OCI-LY7 (cell line): ENCODE data around the gene ADGRL4. TPM values are rescaled to one million over a fixed set of nuclear protein-coding genes. Genes with fewer than 3 reads are reported as not detected.

Source experiments
- BruUV-seq: library from RNA; stranded (reverse); fragments of 400-500 nt; replicated peaks from 2 replicates; lab custom pipeline; 2021; lab: Mats Ljungman, UMichigan
- CTCF ChIA-PET: fragments of 300-600 bp; sonication (Branson Sonifier 250); formaldehyde crosslinking; loops from one replicate; lab custom pipeline; 2022; ENCODE audit warnings: antibody characterized with exemption; ENCODE audit not compliant: unreplicated experiment; lab: Charles Lee
- POLR2A ChIA-PET: fragments of 300-600 bp; sonication (Branson Sonifier 250); formaldehyde crosslinking; loops from one replicate; lab custom pipeline; 2022; ENCODE audit warnings: antibody characterized with exemption; lab: Charles Lee
- DNase-seq: peaks from one replicate; pipeline ENCODE4 v3.0.0-alpha.2; 2015; ENCODE audit warnings: low spot score
- H2AFZ ChIP-seq: fragments of 200-600 bp; sonication (generic), shearing (Covaris generic); 2 replicates; pipeline ENCODE4 v1.6.1; 2014; ENCODE audit warnings: mild to moderate bottlenecking, antibody characterized with exemption, low read length, moderate library complexity
- H3K27ac ChIP-seq: fragments of 200-600 bp; sonication (generic); 2 replicates; pipeline ENCODE4 v1.5.1; 2014; ENCODE audit warnings: mixed run types, low read depth, mild to moderate bottlenecking, moderate library complexity, low read length, inconsistent platforms; ENCODE audit not compliant: poor library complexity, severe bottlenecking
- H3K36me3 ChIP-seq: fragments of 200-600 bp; sonication (generic); 2 replicates; pipeline ENCODE4 v1.6.1; 2014; ENCODE audit warnings: mild to moderate bottlenecking, antibody characterized with exemption, low read length, moderate library complexity, mixed read lengths; ENCODE audit not compliant: insufficient read depth
- H3K4me1 ChIP-seq: fragments of 200-600 bp; sonication (generic); 2 replicates; pipeline ENCODE4 v1.5.1; 2014; ENCODE audit warnings: mild to moderate bottlenecking, low read length; ENCODE audit not compliant: insufficient read depth, poor library complexity, severe bottlenecking
- H3K4me2 ChIP-seq: fragments of 200-600 bp; sonication (generic); 2 replicates; pipeline ENCODE4 v1.6.1; 2014; ENCODE audit warnings: mild to moderate bottlenecking, low read length
- H3K4me3 ChIP-seq: fragments of 200-600 bp; sonication (generic); 2 replicates; pipeline ENCODE4 v1.5.1; 2014; ENCODE audit warnings: mild to moderate bottlenecking, low read depth, low read length; ENCODE audit not compliant: poor library complexity, severe bottlenecking
- H3K79me2 ChIP-seq: fragments of 200-600 bp; sonication (generic); 2 replicates; pipeline ENCODE4 v1.6.1; 2016; ENCODE audit warnings: low read depth, mild to moderate bottlenecking, low read length, moderate library complexity, mixed read lengths; ENCODE audit not compliant: insufficient read depth
- H3K9me2 ChIP-seq: fragments of 200-600 bp; sonication (generic); 2 replicates; pipeline ENCODE4 v1.6.1; 2016; ENCODE audit warnings: mild to moderate bottlenecking, low read length, mixed read lengths; ENCODE audit not compliant: insufficient read depth
- H3K9me3 ChIP-seq: fragments of 200-600 bp; sonication (generic); 2 replicates; pipeline ENCODE4 v1.6.1; 2014; ENCODE audit warnings: mild to moderate bottlenecking, mixed run types, low read length, mixed read lengths
- H4K20me1 ChIP-seq: fragments of 200-600 bp; sonication (generic); 2 replicates; pipeline ENCODE4 v1.6.1; 2014; ENCODE audit warnings: mild to moderate bottlenecking, antibody characterized with exemption, low read length, moderate library complexity, mixed read lengths; ENCODE audit not compliant: insufficient read depth
- CTCF ChIP-seq: fragments of 200-600 bp; sonication (generic); conservative IDR thresholded peaks from 2 replicates; pipeline ENCODE4 v1.5.1; 2014; ENCODE audit warnings: mild to moderate bottlenecking, antibody characterized with exemption, low read length, moderate library complexity, mixed read lengths
- EZH2phosphoT487 ChIP-seq: fragments of 200-600 bp; sonication (generic); IDR thresholded peaks from 2 replicates; pipeline ENCODE4 v1.6.1; 2018; ENCODE audit warnings: low read depth, borderline replicate concordance, mild to moderate bottlenecking, mixed run types, antibody characterized with exemption, low read length, moderate library complexity, mixed read lengths
- intact Hi-C: fragments of 100-400 bp; cut with micrococcal nuclease; formaldehyde crosslinking; loops from one replicate; pipeline ENCODE4 v1.10.0; 2022; ENCODE audit not compliant: unreplicated experiment
- total RNA-seq, 2 experiments: library from RNA; depleted of rRNA in 1 of 2; stranded (reverse); fragments of >200 nt in 1 of 2; shearing (Covaris generic) in 1 of 2; gene quantifications; 2 replicates each; pipeline ENCODE4 v1.2.3, GENCODE V29; 2014 to 2022

Gene ADGRL4
- total RNA-seq, 2 experiments from 2014 or later, result not detected

DNA sequence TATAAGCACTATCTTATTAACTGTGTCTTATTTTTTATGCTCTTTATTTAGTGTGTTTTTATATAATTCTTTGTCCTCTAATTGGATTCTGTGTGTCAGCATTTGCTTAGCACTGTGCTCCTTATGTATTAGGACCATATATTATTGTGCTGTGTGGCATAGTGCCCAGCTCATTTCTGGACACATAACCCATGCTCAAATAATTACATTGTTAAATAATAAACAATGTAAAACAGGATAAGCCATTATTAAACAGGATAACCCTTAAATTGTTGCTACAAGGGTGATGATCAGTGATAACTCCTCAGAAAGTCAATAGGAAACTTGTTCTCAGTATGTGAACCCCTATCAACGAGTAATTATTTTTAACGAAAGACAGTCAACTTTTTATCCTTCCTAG, 150.4 kb downstream of the ADGRL4 start:
- no peaks in the 10 kb centered on the region for H3K79me2 ChIP-seq
- H4K20me1 ChIP-seq, result no peaks in the 10 kb centered on the region
- intact Hi-C loops, result no loop called here
- H2AFZ ChIP-seq, result no peak overlapping the region
- no peak overlapping the region for H3K27ac ChIP-seq
- no peaks in the 10 kb centered on the region for H3K9me3 ChIP-seq
- H3K9me2 ChIP-seq, result no peaks in the 10 kb centered on the region
- BruUV-seq, result no TSS peak
- ChIA-PET POLR2A (no interaction called here), CTCF (no interaction called here)
- no peak for TF ChIP-seq CTCF
- TF ChIP-seq EZH2phosphoT487, result no peak
- DNase-seq, result no peak
- no peak overlapping the region for H3K4me2 ChIP-seq
- no peaks in the 10 kb centered on the region for H3K4me1 ChIP-seq
- H3K36me3 ChIP-seq, result no peaks in the 10 kb centered on the region
- H3K4me3 ChIP-seq, result no peak overlapping the region

GRCh38 chr1:78855258-78855657, 151.3 kb downstream of the ADGRL4 start:
- Histone ChIP-seq H2AFZ (no peak overlapping the region), H3K36me3 (no peaks in the 10 kb centered on the region), H3K9me2 (no peaks in the 10 kb centered on the region), H3K4me3 (no peak overlapping the region), H4K20me1 (no peaks in the 10 kb centered on the region), H3K79me2 (no peaks in the 10 kb centered on the region), H3K9me3 (no peaks in the 10 kb centered on the region), H3K4me1 (no peaks in the 10 kb centered on the region), H3K27ac (no peak overlapping the region), H3K4me2 (no peak overlapping the region)
- DNase-seq, result no peak
- TF ChIP-seq EZH2phosphoT487, result no peak
- TF ChIP-seq CTCF, result no peak
- ChIA-PET POLR2A (no interaction called here), CTCF (no interaction called here)
- no TSS peak for BruUV-seq
- intact Hi-C loops, result no loop called here

GRCh38 chr1:78854556-78854955, 152.0 kb downstream of the ADGRL4 start:
- no peak overlapping the region for H3K27ac ChIP-seq
- no peak for DNase-seq
- no peak overlapping the region for H3K4me2 ChIP-seq
- ChIA-PET POLR2A (interaction anchor here (0.8 kb wide), 1 partner anchor 15 kb away, joined by 4 read pairs; no protein-coding TSS in a partner anchor), CTCF (no interaction called here)
- no peaks in the 10 kb centered on the region for H4K20me1 ChIP-seq
- no peaks in the 10 kb centered on the region for H3K4me1 ChIP-seq
- no peaks in the 10 kb centered on the region for H3K79me2 ChIP-seq
- H3K36me3 ChIP-seq, result no peaks in the 10 kb centered on the region
- intact Hi-C loops, result no loop called here
- no peak overlapping the region for H3K4me3 ChIP-seq
- no peaks in the 10 kb centered on the region for H3K9me3 ChIP-seq
- TF ChIP-seq EZH2phosphoT487 (no peak), CTCF (no peak)
- BruUV-seq, result no TSS peak
- H2AFZ ChIP-seq, result no peak overlapping the region
- no peaks in the 10 kb centered on the region for H3K9me2 ChIP-seq
